ENCODE measurements around the gene FUT2.

Gene FUT2

GRCh38 chr19:48668761-48669160 is 27.0 kb upstream of the FUT2 start:
- no peak for TF ChIP-seq FOXP2 (optimal IDR thresholded peaks at IDR 0.05; ENCODE audit: borderline replicate concordance, extremely low read depth, extremely low read length, insufficient read depth)
- no peak for TF ChIP-seq TAF1 (IDR thresholded peaks at IDR 0.05; ENCODE audit: borderline replicate concordance, insufficient read depth, low read length)
- no peak for TF ChIP-seq SIN3A (IDR thresholded peaks at IDR 0.05; ENCODE audit: borderline replicate concordance, insufficient read depth, low read length)
- no peak for TF ChIP-seq REST (IDR thresholded peaks at IDR 0.05; ENCODE audit: insufficient read depth in 1 of 2, low read depth in 2 of 2, low read length in 2 of 2)
- no peak for TF ChIP-seq POLR2AphosphoS5 (IDR thresholded peaks at IDR 0.05; ENCODE audit: low read depth, low read length)

DNA sequence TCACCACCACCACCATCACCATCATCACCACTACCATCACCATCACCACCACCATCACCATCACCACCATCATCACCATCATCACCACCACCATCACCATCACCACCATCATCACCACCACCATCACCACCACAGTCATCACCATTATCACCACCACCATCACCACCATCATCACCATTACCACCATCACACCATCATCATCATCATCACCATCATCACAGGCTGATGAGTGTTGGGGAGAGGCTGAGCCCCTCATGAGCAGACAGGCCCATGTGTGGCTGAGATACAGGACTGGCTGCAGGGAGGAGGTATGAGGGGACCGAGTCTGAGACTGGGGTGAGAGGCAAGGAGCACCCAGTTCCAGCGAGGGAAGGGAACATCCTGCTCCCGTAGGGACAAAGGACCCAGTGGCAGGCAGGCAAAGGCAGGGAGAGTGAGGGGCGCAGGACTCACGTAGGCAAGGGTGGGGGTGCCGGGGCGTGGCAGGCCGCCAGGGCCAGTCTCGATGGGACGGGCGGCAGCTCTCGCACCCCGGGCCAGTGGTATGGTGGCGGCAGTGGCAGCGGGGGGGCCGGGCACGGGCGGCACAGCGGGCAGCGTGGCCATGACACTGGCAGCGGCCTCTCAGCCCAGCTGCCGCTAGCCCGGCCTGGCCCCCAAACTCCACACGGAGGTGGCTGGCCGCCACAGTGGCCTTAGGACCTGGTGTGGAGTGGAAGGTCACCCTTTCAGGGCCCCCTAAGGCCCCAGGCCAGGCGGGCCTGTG is 25.7 kb upstream of the FUT2 start:
- no peak for TF ChIP-seq TAF1 (IDR thresholded peaks at IDR 0.05; ENCODE audit: borderline replicate concordance, insufficient read depth, low read length)

- TF ChIP-seq REST (IDR thresholded peaks at IDR 0.05; ENCODE audit: insufficient read depth in 1 of 2, low read depth in 2 of 2, low read length in 2 of 2) (no peak), TAF1 (IDR thresholded peaks at IDR 0.05; ENCODE audit: borderline replicate concordance, insufficient read depth, low read length) (no peak), SIN3A (IDR thresholded peaks at IDR 0.05; ENCODE audit: borderline replicate concordance, insufficient read depth, low read length) (no peak), POLR2AphosphoS5 (IDR thresholded peaks at IDR 0.05; ENCODE audit: low read depth, low read length) (no peak), FOXP2 (optimal IDR thresholded peaks at IDR 0.05; ENCODE audit: borderline replicate concordance, extremely low read depth, extremely low read length, insufficient read depth) (no peak)
These were observed 24.9 kb upstream of the FUT2 start for GRCh38 chr19:48670699-48671445.

DNA sequence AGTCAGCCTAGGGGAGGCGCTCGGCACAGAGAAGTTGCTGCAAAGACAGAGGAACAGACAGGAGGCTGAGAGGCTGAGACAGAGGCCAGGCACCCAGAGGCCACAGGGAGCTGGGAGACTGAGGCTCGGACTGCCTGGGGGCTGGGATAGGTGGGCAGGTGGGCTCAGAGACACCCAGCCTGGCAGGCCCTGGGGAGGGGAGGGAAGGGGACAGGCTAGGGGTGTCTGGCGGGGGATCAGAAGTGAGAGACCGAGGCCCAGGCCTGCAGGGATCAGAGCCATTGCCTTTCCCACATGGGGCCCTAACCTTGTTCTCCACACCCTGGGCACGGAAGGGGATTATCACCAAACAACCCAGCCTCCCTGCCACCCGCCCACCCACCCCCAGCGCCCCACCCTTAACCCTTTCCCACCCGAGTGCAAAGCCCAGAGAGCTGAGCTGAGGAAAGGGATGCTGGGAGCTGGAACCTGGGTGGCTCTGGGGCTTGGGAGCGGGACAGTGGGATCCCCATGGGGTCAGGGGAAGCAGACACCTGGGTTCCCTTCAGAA is 24.2 kb upstream of the FUT2 start:
- TF ChIP-seq REST (IDR thresholded peaks at IDR 0.05; ENCODE audit: insufficient read depth in 1 of 2, low read depth in 2 of 2, low read length in 2 of 2) (no peak), POLR2AphosphoS5 (IDR thresholded peaks at IDR 0.05; ENCODE audit: low read depth, low read length) (no peak), SIN3A (IDR thresholded peaks at IDR 0.05; ENCODE audit: borderline replicate concordance, insufficient read depth, low read length) (no peak), FOXP2 (optimal IDR thresholded peaks at IDR 0.05; ENCODE audit: borderline replicate concordance, extremely low read depth, extremely low read length, insufficient read depth) (no peak), TAF1 (IDR thresholded peaks at IDR 0.05; ENCODE audit: borderline replicate concordance, insufficient read depth, low read length) (no peak)

- TF ChIP-seq TAF1 (IDR thresholded peaks at IDR 0.05; ENCODE audit: borderline replicate concordance, insufficient read depth, low read length) = no peak
- TF ChIP-seq SIN3A (IDR thresholded peaks at IDR 0.05; ENCODE audit: borderline replicate concordance, insufficient read depth, low read length) = no peak
- no peak for TF ChIP-seq POLR2AphosphoS5 (IDR thresholded peaks at IDR 0.05; ENCODE audit: low read depth, low read length)
- no peak for TF ChIP-seq FOXP2 (optimal IDR thresholded peaks at IDR 0.05; ENCODE audit: borderline replicate concordance, extremely low read depth, extremely low read length, insufficient read depth)
- no peak for TF ChIP-seq REST (IDR thresholded peaks at IDR 0.05; ENCODE audit: insufficient read depth in 1 of 2, low read depth in 2 of 2, low read length in 2 of 2)
These were observed 22.8 kb upstream of the FUT2 start, which contains the start of gene NTN5 for GRCh38 chr19:48672994-48673393. Gene NTN5, minus strand, starts transcription at chr19:48673017. Its CDS starts 2,031 bp downstream, at chr19:48670986.
